Coronary artery (tissue), 2 donors: ENCODE measurements around the gene FCHSD1.

Source experiments
- DNase-seq: peaks from one replicate; pipeline ENCODE4 v3.0.0-alpha.2; 2017; ENCODE audit warnings: low spot score
- H3K27ac ChIP-seq, 2 donors: fragments of 200-600 bp; sonication (generic); one replicate each; pipeline ENCODE4 v1.5.1; 2016 to 2019
- H3K4me3 ChIP-seq: fragments of 200-600 bp; sonication (generic); 2 replicates; pipeline ENCODE4 v1.5.1; 2016; ENCODE audit warnings: mild to moderate bottlenecking, moderate library complexity
- TF ChIP-seq, protein P1 (sequence below): fragments of 200-600 bp; sonication (generic); IDR thresholded peaks from one replicate; pipeline ENCODE4 v1.5.1; 2019; ENCODE audit warnings: antibody characterized with exemption

Gene FCHSD1

DNA sequence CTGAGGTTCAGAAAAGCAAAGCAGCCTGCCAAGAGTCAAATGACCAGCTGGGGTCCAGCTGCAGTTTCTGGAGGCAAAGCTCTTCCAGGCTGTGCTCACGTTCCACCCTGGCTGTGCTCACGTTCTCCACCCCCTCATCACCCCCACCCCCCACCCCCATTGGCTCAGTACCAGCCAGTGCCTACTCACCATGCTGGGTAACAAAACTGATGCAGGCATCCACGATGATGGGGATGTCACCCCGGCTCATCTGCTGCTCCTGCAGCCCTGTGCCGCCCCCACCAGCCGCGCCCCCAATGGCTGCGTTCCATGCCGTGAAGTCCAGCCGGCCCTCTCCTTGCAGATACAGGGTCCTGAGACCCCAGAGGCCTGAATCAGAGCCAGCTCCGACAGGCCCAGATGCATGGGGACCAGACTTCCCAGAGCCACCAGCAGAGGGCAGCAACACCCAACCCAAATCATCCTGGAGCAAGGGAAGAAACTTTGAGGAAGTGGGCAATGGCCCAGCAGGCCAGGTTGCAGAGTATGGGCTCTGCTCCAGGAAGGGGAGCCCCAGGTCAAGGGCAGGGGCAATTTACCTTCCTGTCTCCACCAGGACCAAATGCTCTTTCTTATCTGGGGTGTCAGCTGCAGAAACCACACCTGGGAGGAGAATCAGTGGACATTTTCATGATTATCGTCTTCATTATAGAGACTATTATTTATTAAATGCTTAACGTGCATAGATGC, 13.7 kb upstream of the FCHSD1 start:
- Histone ChIP-seq H3K4me3 (no peak overlapping the region), H3K27ac (no peak overlapping the region)
- TF ChIP-seq, protein P1, sequence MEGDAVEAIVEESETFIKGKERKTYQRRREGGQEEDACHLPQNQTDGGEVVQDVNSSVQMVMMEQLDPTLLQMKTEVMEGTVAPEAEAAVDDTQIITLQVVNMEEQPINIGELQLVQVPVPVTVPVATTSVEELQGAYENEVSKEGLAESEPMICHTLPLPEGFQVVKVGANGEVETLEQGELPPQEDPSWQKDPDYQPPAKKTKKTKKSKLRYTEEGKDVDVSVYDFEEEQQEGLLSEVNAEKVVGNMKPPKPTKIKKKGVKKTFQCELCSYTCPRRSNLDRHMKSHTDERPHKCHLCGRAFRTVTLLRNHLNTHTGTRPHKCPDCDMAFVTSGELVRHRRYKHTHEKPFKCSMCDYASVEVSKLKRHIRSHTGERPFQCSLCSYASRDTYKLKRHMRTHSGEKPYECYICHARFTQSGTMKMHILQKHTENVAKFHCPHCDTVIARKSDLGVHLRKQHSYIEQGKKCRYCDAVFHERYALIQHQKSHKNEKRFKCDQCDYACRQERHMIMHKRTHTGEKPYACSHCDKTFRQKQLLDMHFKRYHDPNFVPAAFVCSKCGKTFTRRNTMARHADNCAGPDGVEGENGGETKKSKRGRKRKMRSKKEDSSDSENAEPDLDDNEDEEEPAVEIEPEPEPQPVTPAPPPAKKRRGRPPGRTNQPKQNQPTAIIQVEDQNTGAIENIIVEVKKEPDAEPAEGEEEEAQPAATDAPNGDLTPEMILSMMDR = peak; percentile 68
- DNase-seq = no peak

DNA sequence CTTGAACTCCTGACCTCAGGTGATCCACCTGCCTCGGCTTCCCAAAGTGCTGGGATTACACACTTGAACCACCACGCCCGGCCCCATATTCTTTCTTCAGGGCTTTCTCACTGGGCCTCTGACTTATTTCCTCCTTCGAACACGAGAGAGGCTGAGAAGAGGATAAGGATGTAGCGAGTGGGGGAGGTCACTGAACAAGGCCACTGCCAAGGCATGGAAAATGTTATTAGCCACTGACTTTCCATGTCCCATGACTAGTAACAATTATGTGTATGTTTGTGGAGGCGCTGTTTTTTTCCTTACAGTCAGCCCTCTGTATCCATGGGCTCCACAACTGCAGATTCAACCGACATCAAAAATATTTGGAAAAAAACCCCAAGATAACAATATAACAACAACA, 12.3 kb upstream of the FCHSD1 start:
- H3K4me3 ChIP-seq = no peak overlapping the region
- TF ChIP-seq, protein P1 = no peak
- DNase-seq = no peak
- no peak overlapping the region for H3K27ac ChIP-seq

DNA sequence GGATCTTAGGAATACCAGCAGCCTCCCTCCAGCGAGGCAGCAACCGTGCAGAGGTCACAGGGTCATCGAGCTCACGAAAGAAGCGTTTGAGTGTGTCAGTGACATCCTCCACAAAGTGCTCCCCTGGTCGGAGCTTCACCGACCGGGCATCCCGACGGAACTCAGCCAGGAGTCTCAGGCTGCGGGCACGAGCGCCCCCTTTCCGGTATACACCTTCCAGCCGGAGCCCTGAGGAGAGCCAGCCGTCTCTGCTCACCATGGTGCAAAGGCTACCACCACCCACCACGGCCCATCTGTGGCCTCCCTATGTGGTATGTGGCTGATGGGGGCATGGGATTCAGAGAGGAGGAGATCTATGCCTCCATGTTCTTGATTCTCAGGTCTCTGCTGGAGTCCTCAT, 10.8 kb upstream of the FCHSD1 start:
- no peak overlapping the region for H3K27ac ChIP-seq
- DNase-seq = no peak
- TF ChIP-seq, protein P1 = no peak
- H3K4me3 ChIP-seq = no peak overlapping the region

DNA sequence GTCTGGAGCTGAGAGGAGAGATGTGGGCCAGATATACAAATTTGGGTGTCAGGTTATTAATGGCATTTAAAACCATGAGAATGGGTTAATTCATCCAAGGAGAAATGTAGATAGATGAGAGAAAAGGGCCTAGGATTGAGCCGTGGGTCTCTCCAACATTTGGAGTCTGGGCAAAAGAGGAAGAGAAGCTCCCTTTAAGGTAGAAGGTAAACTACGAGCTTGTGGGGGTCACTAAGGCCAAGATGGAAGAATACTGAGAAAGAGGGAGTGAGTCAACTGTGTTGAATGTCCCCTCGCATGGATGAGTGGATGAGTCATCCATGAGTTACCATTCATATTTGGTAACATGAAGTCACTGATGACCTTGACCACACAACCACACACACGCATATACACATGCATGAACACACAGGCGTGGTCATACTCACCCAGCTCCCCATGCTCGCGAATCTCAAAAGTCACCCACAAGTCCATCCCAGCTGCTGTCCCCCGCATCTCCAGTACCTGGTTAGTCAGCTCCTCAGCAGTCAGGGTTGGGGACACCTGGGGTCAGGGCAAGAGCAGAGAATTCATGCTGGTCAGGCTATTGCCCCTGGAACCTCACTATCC, 6.8 kb upstream of the FCHSD1 start:
- no peak for DNase-seq
- Histone ChIP-seq H3K27ac (no peak overlapping the region), H3K4me3 (no peak overlapping the region)
- TF ChIP-seq, protein P1 = no peak

DNA sequence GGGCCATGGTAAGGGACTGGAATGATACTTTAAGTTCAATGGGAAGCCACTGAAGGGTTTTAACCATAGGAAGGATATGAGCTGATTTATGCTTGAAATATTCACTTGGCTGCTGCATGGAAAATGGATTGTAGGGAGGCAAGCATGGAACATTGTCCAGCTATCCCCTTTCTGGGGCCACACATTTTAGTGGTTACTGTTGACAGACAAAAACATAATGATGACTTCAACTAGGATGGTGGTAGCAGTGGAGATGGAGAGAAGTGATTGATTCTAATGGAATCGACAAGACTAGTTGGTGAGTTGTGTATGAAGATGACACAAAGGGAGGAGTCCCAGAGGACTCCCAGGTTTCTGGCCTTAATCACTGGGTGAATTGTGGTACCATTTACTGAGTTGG, 6.2 kb upstream of the FCHSD1 start:
- H3K4me3 ChIP-seq = no peak overlapping the region
- TF ChIP-seq, protein P1 = no peak
- DNase-seq = no peak
- H3K27ac ChIP-seq = no peak overlapping the region

DNA sequence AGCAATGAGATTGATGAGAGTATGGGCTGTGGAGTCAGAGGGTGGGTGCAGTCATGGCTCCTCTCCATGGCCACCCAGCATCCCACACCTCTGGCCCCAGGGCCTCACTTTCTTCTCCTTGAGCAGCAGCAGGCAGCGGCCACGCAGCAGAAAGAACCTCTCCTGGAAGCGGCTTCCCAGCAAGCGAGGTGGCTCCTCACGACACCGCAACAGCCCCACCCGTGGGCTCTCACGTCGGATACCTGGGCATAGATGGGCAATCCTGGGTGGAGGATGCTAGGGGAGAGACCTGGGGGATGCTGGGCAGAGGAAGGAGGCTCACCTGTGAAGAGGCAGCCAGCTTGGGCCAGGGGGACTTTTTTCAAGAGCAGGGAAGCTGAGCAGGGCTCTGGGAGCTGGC, 5.2 kb upstream of the FCHSD1 start:
- TF ChIP-seq, protein P1 = no peak
- DNase-seq = no peak
- H3K4me3 ChIP-seq = no peak overlapping the region

DNA sequence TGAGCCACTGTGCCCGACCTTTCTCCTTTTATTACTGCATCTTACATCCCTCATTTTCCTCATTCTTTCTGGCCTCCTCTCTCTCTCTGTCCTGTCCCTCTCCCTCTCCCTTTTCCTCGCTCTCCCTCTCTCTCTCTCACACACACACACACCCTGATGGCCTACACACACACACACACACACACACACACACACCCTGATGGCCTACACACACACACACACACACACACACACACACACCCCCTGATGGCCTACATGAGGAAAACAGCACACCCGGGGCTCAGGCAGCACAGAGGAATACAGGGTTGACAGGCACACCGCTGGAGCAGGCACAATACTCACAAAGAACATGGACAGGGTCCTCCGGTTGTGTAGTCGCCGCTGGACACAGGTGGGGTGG, 3.8 kb upstream of the FCHSD1 start:
- Histone ChIP-seq H3K4me3 (no peak overlapping the region), H3K27ac (no peak overlapping the region)
- TF ChIP-seq, protein P1 = no peak
- no peak for DNase-seq

More for the DNA sequence above, 5.2 kb upstream of the FCHSD1 start:
- H3K27ac ChIP-seq = no peak overlapping the region
